GOT3 (cell line): ENCODE data around the gene MTCL1.

ENCODE experiments used
- DNase-seq: peaks from one replicate; lab custom pipeline; 2025; ENCODE audit warnings: mixed read lengths; lab: John Stamatoyannopoulos, UW

The MTCL1 gene

GRCh38 chr18:8688216-8688800 is 17.0 kb upstream of the MTCL1 start:
- no peak for DNase-seq

DNA sequence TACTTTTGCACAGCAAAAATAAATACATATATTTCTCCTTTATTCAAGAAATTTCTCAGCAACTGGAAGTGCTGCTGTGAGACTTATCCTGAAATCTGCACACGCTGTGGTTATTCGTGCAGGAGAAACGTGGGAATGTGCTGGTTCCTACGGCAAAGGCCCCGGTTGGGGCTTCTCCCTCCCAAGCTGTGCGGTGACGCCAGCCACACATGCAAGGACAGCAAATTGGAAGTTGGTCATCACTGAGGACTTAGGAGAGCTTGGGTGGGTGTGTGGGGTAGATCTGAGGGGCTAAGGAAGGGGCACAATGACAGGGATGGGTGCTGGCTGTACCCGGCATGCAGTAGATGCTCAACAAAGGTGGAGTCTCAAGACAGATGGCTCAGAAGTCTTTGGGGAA is 16.5 kb upstream of the MTCL1 start:
- DNase-seq = no peak

DNA sequence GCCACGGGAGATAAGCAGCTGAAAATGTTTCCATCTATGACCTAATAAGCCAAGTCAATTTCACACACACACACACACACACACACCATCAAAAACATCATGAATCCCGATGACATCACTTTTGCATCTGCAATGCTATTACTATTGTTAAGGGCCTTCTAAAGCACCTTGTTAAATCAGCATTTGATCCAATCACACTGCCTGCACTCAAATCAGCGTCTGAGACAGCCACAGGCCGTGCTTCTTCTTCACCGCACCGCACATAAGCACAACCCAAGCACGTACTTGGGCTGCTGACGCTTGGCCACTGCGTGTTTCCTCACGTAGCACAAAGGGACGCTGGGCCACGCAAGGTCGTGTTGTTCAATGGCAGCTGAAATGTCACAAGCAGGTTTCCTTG is 15.8 kb upstream of the MTCL1 start:
- DNase-seq = no peak

DNA sequence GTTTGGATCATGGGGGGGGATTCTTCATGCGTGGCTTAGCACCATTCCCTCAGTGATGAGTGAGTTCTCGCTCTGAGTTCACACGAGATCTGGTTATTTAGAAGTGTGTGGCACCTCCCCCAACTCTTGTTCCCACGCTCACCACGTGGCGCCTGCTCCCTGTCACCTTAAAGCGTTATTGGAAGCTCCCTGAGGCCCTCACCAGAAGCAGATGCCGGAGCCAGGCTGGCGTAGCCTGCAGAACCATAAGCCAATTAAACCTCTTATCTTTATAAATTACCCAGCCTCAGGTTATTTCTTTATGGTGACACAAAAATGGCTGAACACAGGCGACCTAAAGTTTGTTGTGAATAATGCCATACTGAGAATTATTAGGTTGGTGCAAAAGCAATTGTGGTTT is 10.5 kb upstream of the MTCL1 start:
- no peak for DNase-seq

DNA sequence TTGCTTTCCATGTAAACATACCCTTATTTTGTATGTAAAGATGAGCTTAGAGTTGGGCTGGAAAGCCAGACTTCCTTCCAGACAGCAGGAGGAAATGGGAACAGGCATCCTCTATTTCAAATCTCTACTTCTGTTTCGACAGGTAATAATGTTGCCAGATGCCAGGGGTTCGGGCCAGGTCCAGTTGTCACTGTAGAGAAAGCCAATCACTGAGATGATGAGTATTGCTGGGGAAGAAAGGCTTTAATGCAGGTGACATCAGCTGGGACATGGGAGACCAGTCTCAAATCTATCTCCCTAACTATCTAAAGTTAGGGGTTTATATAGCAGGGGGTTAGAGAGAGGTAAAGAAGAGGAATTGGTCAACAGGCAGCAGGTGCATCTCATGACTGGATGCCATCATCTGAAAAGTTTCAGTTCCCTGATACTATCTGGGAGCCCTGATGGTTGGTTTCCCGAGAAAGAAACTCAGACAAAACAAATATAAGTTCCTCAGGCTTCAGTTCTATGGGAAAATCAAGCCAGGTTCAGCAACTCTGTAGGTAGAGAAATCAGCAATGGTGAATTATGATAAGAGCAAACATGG is 9.3 kb upstream of the MTCL1 start:
- no peak for DNase-seq

- peak; percentile 1 for DNase-seq
Measured at GRCh38 chr18:8696749-8697211, 8.6 kb upstream of the MTCL1 start.

GRCh38 chr18:8699126-8699525 is 6.2 kb upstream of the MTCL1 start:
- no peak for DNase-seq

DNA sequence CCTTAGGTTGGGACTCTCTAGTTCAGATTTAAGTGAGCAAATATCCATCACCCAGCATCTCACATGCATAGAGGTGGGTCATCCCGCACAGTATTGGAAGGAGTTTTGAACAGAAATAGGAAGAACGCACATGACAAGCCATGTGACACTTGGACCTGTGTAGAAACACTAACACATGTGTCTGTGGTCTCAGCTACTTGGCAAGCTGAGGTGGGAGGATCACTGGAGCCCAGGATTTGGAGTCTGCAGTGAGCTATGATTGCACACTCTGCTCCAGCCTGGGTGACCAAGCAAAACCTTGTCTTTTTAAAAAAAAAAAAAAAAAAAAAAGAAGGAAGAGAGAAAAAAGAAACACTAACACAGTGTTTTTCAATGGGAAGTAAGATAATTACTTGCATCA is 5.4 kb upstream of the MTCL1 start:
- DNase-seq = no peak

DNA sequence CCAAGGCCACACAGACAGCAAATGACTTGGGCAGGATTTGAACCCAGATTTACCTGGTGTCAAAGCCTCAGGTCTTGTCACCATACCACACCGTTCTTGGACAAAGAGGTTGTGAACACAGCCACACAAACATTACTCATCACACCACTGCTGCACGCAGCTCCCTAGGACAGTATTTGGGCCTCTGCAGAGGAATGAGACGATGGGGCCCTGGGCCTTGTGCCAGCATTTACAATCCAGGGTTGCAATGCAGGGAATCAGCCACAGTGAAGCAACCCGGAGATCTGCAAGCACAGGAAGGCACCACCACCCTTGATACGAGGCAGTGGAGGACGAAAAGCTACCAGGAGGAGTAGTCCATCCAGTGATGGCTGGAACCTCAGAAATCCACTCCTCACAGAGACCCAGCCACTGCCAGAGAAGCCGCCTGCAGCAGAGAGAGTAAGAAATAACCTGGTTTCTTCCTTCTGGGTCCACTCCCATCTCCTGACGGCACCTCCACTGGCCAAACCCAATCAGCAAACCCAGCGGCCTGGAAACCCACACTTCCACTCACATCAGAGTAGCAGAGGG is 3.7 kb upstream of the MTCL1 start:
- DNase-seq = no peak

GRCh38 chr18:8702668-8703067 is 2.7 kb upstream of the MTCL1 start:
- no peak for DNase-seq

GRCh38 chr18:8703092-8703709 is 2.2 kb upstream of the MTCL1 start:
- DNase-seq = no peak

- DNase-seq = no peak
Measured at GRCh38 chr18:8703781-8704301, 1.5 kb upstream of the MTCL1 start.

DNA sequence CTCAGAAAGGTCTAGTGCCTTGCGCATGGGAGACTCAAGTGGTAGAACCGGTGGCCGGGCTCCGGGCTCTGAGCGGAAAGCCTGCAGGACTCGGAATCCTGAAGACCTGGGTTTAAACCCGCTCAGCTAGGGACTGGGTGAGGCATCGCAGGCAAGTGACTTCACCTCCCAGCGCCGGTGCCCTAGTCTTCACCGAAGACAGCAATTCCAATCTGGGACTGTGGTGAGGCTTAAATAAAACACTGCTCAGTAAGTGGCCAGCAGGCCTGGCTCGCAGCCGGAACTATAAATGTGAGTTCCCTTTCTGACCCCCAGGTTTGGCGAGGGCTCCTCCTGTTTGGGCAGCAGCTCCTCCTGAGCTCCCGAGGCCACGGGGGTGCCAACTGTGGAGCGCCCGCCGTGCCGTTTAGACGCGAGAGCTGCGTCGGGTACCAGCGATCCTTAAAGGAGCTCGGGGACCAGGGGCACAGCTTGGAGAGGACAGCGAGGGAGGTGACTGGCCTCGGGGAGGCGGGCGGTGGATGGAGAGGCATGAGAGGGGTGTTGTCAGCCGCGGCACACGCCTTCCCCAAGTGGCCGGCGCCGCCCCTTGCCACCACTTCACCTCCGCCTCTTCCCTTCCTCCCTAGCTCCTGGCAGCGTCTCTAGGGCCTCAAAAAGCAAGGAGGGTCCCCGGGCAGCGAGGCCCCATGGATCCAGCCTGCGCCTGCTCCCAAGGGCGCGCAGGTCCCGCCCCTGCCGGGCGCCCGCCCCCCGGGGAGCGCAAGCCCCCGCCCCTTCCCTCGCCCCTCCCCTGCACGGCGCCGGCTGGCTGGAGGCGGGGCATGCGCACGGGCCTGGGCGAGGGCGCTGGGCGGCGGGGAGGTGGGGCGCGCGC is 757 bp upstream of the MTCL1 start:
- peak; percentile 60 for DNase-seq

DNA sequence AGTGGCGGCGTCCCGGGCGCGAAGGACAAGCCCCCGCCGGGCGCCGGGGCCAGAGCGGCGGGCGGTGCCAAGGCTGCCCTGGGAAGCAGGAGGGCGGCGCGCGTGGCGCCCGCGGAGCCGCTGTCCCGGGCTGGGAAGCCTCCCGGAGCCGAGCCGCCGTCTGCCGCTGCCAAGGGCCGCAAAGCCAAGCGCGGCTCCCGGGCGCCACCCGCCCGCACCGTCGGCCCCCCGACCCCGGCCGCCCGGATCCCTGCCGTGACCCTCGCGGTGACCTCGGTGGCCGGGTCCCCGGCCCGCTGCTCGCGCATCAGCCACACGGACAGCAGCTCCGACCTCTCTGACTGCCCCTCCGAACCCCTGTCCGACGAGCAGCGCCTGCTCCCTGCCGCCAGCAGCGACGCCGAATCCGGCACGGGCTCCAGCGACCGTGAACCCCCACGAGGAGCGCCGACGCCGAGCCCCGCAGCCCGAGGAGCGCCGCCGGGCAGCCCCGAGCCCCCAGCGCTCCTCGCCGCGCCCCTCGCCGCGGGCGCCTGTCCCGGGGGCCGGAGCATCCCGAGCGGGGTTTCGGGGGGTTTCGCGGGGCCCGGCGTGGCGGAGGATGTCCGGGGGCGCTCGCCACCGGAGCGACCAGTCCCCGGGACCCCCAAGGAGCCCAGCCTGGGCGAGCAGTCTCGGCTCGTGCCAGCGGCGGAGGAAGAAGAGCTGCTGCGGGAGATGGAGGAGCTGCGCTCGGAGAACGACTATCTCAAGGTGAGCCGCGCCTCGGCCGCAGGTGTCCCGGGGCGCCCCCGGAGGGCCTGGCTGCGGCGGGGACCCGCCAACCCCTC is 820 bp downstream of the MTCL1 start:
- no peak for DNase-seq

- DNase-seq = no peak
Measured at GRCh38 chr18:8706791-8707555, 1.6 kb downstream of the MTCL1 start.

- DNase-seq = no peak
Measured at GRCh38 chr18:8707556-8708300, 2.4 kb downstream of the MTCL1 start.

- DNase-seq = no peak
Measured at GRCh38 chr18:8708670-8709069, 3.3 kb downstream of the MTCL1 start.

GRCh38 chr18:8709248-8710059 is 4.1 kb downstream of the MTCL1 start:
- DNase-seq = no peak

- no peak for DNase-seq
Measured at GRCh38 chr18:8711736-8712135, 6.4 kb downstream of the MTCL1 start.
